HG03439 (cell line): ENCODE results near the gene OXSR1.
"Not testable (repeated sequence)": the region's sequence is repeated elsewhere in the genome, so short reads cannot be mapped to it uniquely, and the experiment has no call there.

Source experiments
- ATAC-seq: cut with Tn5 transposase; IDR thresholded peaks from one replicate; pipeline ENCODE4 v1.9.1; 2021; ENCODE audit warnings: mild to moderate bottlenecking, moderate library complexity; ENCODE audit not compliant: unreplicated experiment

OXSR1 gene

GRCh38 chr3:38141173-38141951 lies 24.0 kb upstream of the OXSR1 start:
- ATAC-seq = no peak

- ATAC-seq = no peak
Observed at GRCh38 chr3:38141952-38142273, 23.4 kb upstream of the OXSR1 start.

GRCh38 chr3:38142959-38143358 lies 22.4 kb upstream of the OXSR1 start:
- no peak for ATAC-seq

GRCh38 chr3:38143511-38143910 lies 21.8 kb upstream of the OXSR1 start:
- no peak for ATAC-seq

- no peak for ATAC-seq
Observed at GRCh38 chr3:38146504-38146903, 18.8 kb upstream of the OXSR1 start.

- ATAC-seq = no peak
Observed at GRCh38 chr3:38147421-38147820, 17.9 kb upstream of the OXSR1 start.

GRCh38 chr3:38148311-38148882 lies 16.9 kb upstream of the OXSR1 start:
- no peak for ATAC-seq

GRCh38 chr3:38149708-38150107 lies 15.6 kb upstream of the OXSR1 start:
- no peak for ATAC-seq

- ATAC-seq = no peak
Observed at GRCh38 chr3:38150780-38151528, 14.4 kb upstream of the OXSR1 start.

GRCh38 chr3:38151667-38152265 lies 13.6 kb upstream of the OXSR1 start:
- no peak for ATAC-seq

GRCh38 chr3:38152609-38153008 lies 12.7 kb upstream of the OXSR1 start:
- no peak for ATAC-seq

- ATAC-seq = no peak
Observed at GRCh38 chr3:38153221-38153620, 12.1 kb upstream of the OXSR1 start.

GRCh38 chr3:38154033-38154494 lies 11.3 kb upstream of the OXSR1 start:
- ATAC-seq = no peak

GRCh38 chr3:38154625-38155255 lies 10.6 kb upstream of the OXSR1 start:
- no peak for ATAC-seq

- ATAC-seq = no peak
Observed at GRCh38 chr3:38155825-38156224, 9.5 kb upstream of the OXSR1 start.

GRCh38 chr3:38157117-38157516 lies 8.2 kb upstream of the OXSR1 start:
- ATAC-seq = no peak

- ATAC-seq = no peak
Observed at GRCh38 chr3:38157595-38157994, 7.7 kb upstream of the OXSR1 start.

GRCh38 chr3:38158472-38158871 lies 6.9 kb upstream of the OXSR1 start:
- no peak for ATAC-seq

GRCh38 chr3:38160704-38161103 lies 4.6 kb upstream of the OXSR1 start:
- ATAC-seq = not testable (repeated sequence)

GRCh38 chr3:38163117-38163840 lies 2.1 kb upstream of the OXSR1 start:
- ATAC-seq = no peak
